Fibroblast of villous mesenchyme (primary cell): ENCODE results near the gene SLC26A11. TPM values are rescaled to one million over a fixed set of nuclear protein-coding genes. Genes with fewer than 3 reads are reported as not detected.

Experiments
- DNase-seq: peaks from one replicate; pipeline ENCODE4 v3.0.0-alpha.2; 2010; ENCODE audit warnings: low read depth
- H3K4me3 ChIP-seq: 2 replicates; pipeline ENCODE4 v1.5.1; 2011; ENCODE audit warnings: low read depth, mild to moderate bottlenecking, low read length
- total RNA-seq: library from RNA; depleted of rRNA; stranded (reverse); fragments of >200 nt; gene quantifications from 2 replicates; pipeline ENCODE4 v1.2.3, GENCODE V29; 2012
- TF ChIP-seq, protein P1 (sequence below): IDR thresholded peaks from 2 replicates; pipeline ENCODE4 v1.5.1; 2012; ENCODE audit warnings: low read depth, mild to moderate bottlenecking, low read length; ENCODE audit not compliant: insufficient read depth

SLC26A11 gene
- total RNA-seq, 1 donor, result 12.5 TPM

DNA sequence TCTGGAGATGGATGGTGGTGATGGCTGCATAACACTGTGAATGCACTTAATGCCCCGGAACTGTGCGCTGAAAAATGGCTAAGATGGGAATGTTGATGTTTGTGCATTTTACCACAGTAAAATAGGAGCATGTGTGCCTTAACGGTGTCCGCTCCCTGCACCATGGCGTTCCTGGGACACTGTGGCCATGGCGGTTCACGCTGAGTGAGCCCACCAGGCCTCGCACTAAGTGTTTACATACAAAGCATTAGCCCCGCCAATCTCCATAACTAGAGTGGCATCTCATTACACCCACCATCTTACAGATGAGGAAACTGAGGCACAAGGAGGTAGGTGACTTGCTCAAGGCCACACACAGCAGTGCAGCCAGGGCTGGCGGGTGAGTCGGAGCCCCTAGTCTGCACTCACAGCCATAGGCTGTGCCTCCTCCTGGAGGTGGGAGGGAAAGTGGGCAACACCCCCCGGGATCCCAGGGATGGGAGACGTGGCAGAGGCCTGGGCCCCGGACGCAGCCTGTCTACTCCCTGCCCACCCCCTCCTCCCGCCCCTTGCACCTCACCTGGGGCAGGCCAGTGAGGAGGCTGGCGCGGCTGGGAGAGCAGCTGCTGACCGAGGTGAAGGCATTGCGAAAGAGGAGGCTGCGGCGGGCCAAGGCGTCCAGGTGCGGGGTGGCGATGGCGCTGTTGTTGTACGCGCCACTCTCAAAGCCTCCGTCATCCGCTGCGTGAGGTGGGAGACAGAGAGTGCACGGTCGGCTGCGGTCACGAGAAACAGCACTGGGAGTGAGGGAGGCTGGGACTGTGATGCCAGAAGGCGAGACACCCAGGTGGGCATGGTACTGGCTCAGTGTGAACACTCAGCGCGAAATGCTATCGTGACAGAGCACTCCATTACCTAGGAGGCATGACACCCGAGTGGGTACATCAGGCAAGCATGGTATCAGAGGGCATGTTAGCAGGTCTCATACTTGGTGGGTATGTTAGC is 3.5 kb upstream of the SLC26A11 start:
- no peak overlapping the region for H3K4me3 ChIP-seq
- TF ChIP-seq, protein P1, sequence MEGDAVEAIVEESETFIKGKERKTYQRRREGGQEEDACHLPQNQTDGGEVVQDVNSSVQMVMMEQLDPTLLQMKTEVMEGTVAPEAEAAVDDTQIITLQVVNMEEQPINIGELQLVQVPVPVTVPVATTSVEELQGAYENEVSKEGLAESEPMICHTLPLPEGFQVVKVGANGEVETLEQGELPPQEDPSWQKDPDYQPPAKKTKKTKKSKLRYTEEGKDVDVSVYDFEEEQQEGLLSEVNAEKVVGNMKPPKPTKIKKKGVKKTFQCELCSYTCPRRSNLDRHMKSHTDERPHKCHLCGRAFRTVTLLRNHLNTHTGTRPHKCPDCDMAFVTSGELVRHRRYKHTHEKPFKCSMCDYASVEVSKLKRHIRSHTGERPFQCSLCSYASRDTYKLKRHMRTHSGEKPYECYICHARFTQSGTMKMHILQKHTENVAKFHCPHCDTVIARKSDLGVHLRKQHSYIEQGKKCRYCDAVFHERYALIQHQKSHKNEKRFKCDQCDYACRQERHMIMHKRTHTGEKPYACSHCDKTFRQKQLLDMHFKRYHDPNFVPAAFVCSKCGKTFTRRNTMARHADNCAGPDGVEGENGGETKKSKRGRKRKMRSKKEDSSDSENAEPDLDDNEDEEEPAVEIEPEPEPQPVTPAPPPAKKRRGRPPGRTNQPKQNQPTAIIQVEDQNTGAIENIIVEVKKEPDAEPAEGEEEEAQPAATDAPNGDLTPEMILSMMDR, result no peak
- DNase-seq, result no peak

DNA sequence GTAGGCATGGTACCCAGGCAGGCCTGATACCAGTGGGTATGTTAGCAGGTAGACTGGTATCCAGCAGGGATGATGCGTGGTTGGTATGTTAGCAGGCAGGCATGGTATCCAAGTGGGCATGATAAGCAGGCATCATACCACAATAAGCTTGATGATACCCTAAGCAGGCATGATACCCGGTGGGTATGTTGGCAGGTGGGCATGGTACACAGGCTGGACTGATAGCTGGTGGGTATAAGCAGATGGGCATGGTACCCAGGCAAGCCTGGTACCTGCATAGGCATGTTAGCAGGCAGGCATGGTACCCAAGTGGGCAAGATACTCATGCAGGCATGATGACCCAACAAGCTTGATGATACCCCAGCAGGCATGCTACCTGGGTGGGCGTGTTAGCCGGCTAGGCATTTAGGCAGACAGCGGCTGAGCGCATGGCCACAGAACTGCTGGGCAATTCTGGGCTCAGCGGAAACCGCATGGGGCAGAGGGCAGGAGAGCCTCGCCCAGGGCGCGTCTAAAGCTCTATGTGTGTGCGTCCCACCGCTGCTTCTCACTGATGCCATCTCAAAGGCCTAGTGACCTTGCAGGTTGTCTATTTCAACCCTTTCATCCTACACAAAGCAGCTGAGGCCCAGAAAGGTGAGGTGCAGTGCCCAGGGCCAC is 2.4 kb upstream of the SLC26A11 start:
- no peak for DNase-seq
- TF ChIP-seq, protein P1, result no peak
- no peak overlapping the region for H3K4me3 ChIP-seq

GRCh38 chr17:80218391-80218790 is 1.8 kb upstream of the SLC26A11 start:
- TF ChIP-seq, protein P1, result no peak
- no peak overlapping the region for H3K4me3 ChIP-seq
- no peak for DNase-seq

- H3K4me3 ChIP-seq, result peak overlapping the region; percentile 87
- TF ChIP-seq, protein P1, result no peak
- peak; percentile 90 for DNase-seq
Measured at GRCh38 chr17:80219013-80219762, 1.0 kb upstream of the SLC26A11 start.

DNA sequence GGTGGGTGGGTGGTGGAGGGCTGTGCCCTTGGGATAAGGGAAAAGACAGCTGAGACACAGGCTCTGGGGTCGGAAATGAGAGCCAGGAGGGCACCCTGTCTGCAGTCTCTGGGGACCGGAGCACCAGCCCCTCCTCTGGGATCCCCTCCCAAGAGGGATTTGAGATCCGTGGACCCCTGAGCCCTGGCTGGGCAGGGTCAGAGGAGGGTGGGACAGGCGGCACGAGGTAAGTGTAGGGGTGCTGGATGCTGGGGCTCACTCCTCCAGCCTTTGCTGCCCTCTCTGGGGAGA is 519 bp upstream of the SLC26A11 start:
- TF ChIP-seq, protein P1, result no peak
- peak overlapping the region; percentile 87 for H3K4me3 ChIP-seq
- DNase-seq, result no peak

GRCh38 chr17:80220736-80221215 is 549 bp downstream of the SLC26A11 start:
- H3K4me3 ChIP-seq, result peak overlapping the region; percentile 87
- peak; percentile 15 for DNase-seq
- TF ChIP-seq, protein P1, result no peak
